ENCODE data around the gene FIGN.

Gene FIGN

DNA sequence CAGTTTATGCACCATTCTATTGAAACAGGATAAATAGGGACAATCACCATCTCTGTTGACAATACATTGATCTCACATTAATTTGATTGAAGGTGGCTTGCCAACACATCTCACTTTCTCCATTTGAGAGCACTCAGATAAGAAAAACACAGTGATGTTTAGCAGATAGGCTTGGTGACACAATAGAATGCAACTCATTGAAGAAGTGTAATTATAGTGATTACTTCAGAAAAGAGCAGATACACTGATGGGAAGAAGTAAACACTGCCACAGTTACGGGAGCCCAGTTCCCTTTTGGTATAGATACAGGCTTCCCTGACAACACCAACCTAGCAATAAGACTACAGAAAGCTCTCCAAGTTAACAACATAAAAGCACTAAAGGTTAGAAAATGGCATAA, 89.1 kb downstream of the FIGN start:
- Mint-ChIP-seq H3K27me3 (no peaks in the 10 kb centered on the region), H3K4me3 (no peak overlapping the region), H3K36me3 (ENCODE audit: low read depth) (no peaks in the 10 kb centered on the region), H3K9me3 (no peaks in the 10 kb centered on the region), H3K27ac (no peak overlapping the region), H3K4me1 (ENCODE audit: low read depth) (no peaks in the 10 kb centered on the region)

DNA sequence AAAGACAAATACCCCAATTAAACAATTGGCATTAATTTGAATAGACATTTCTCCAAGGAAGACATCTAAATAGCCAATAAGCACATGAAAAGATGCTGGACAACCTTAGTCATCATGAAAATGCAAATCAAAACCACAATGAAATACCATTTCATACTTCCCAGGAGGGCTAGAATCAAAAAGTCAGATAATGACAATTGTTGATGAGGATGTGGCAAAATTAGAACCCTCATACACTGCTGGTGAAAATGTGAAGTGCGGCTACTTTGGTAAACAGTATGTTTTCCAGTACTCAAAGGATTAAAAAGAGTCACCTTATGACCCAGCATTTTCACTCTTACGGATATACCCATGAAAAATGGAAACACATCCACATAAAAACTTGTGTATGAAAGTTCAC, 91.6 kb downstream of the FIGN start:
- H3K27ac Mint-ChIP-seq = no peak overlapping the region
- H3K9me3 Mint-ChIP-seq = no peaks in the 10 kb centered on the region
- H3K36me3 Mint-ChIP-seq (ENCODE audit: low read depth) = no peaks in the 10 kb centered on the region
- H3K27me3 Mint-ChIP-seq = no peaks in the 10 kb centered on the region
- no peaks in the 10 kb centered on the region for H3K4me1 Mint-ChIP-seq (ENCODE audit: low read depth)
- no peak overlapping the region for H3K4me3 Mint-ChIP-seq

DNA sequence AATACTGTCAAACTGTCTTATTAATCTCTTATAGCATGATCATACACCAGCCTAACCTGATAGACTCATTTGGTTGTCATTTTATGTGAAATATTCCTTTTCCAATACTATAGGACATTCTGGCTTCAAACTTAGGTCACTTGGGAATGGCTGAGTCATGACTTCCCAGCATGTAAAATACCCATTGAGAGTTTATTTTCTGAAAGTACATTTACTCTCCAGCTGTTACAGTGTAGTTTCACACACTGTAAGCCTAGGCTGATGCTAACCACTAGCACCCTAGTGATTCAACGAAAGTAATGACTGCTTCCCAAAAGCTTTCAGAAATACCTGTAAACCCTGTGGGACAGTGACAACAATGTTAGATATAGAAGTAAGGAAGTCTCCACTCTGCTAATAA, 93.8 kb downstream of the FIGN start:
- no peaks in the 10 kb centered on the region for H3K27me3 Mint-ChIP-seq
- no peaks in the 10 kb centered on the region for H3K9me3 Mint-ChIP-seq
- H3K36me3 Mint-ChIP-seq (ENCODE audit: low read depth) = no peaks in the 10 kb centered on the region
- H3K4me1 Mint-ChIP-seq (ENCODE audit: low read depth) = no peaks in the 10 kb centered on the region
- no peak overlapping the region for H3K27ac Mint-ChIP-seq
- no peak overlapping the region for H3K4me3 Mint-ChIP-seq

DNA sequence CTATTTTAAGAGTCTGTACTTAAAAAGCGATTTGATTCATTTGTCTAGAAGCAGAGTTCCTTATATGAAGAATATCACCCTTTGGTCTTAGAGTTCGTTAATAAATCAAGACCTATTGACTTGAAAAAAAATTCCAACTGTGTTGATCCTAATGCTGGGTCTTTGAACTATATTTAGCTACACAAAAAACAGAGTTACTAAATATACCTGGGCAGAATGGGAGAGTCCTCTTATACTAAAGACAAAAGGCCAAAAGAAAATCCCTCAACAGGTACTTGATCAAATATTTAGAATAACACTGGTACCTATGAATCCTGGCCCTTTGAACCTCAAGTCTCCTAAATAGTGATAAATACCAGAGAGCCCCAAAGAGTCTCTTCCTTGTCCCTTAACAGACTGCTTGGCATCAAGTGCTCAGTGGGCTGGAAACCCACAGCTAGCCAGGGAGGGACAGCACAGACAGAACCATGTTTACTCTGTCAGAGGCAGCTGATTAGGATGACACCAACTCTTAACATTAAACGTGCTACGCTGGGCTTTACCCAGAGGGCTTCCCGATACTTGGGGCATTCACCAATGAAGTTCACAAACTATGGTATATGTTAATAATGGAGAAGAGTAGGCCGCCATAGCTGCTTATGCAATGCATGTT, 95.1 kb downstream of the FIGN start:
- no peaks in the 10 kb centered on the region for H3K9me3 Mint-ChIP-seq
- no peaks in the 10 kb centered on the region for H3K27me3 Mint-ChIP-seq
- H3K4me1 Mint-ChIP-seq (ENCODE audit: low read depth) = no peaks in the 10 kb centered on the region
- no peak overlapping the region for H3K27ac Mint-ChIP-seq
- H3K4me3 Mint-ChIP-seq = no peak overlapping the region
- H3K36me3 Mint-ChIP-seq (ENCODE audit: low read depth) = no peaks in the 10 kb centered on the region

DNA sequence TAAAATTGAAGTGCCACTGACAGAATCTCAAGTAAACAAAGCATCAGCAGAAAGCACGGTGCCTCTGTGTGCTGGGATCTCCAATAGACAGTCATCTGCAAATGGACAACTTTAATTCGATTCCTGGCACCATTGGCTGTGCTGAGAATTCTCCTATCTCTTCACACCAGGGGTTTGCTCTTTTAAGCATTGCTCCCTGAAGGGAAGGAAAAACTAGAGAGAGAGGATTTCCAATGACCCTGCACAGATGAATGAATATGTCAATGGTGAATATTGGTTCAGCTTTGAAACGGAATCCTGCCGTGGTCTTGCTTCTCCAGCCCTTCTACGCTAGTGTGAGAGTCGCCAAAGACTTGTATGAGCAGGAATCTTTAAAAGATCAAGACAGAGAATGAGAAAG, 97.9 kb downstream of the FIGN start:
- no peaks in the 10 kb centered on the region for H3K27me3 Mint-ChIP-seq
- no peak overlapping the region for H3K4me3 Mint-ChIP-seq
- H3K4me1 Mint-ChIP-seq (ENCODE audit: low read depth) = no peaks in the 10 kb centered on the region
- no peak overlapping the region for H3K27ac Mint-ChIP-seq
- H3K9me3 Mint-ChIP-seq = no peaks in the 10 kb centered on the region
- H3K36me3 Mint-ChIP-seq (ENCODE audit: low read depth) = no peaks in the 10 kb centered on the region

DNA sequence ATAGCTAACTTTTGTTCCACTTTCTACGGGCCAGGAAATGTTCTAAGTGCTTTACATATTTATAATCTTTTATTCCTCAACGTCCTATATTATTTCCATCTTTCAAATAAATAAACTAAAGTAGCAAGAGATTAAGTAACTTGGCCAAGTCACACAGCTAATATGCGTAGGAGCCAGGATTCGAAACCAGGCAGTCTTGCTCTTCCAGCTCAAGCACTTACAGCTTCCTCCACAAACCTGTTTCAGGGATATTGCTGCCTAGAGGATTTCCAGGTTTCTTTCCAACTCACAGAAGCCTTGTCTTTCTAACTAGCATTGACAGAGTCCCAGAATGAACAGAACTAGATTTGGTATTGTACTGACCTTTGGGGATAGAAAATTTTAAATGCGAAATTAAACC, 102.5 kb downstream of the FIGN start:
- H3K36me3 Mint-ChIP-seq (ENCODE audit: low read depth) = no peaks in the 10 kb centered on the region
- H3K9me3 Mint-ChIP-seq = peaks cover 3% of the 10 kb centered on the region
- H3K4me3 Mint-ChIP-seq = no peak overlapping the region
- no peaks in the 10 kb centered on the region for H3K27me3 Mint-ChIP-seq
- no peak overlapping the region for H3K27ac Mint-ChIP-seq
- H3K4me1 Mint-ChIP-seq (ENCODE audit: low read depth) = no peaks in the 10 kb centered on the region

DNA sequence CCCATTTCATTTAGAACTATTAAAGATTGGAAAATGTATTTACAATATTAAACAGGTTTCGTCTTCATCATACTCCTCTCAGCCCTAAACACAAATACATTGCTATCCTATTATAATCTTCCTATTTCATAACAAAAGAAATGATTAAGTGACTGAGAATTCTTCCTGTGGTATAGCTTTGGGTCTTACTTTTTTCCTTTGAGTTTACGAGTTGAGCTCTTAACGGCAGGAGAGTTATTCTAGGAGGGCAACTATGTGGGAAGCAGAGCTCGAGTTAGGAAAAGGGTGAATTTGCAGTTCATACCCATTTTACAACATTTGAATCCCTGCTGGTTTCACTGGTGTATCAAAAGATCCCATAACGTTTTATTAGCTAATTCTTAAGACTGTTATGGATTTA, 105.0 kb downstream of the FIGN start:
- Mint-ChIP-seq H3K4me1 (ENCODE audit: low read depth) (no peaks in the 10 kb centered on the region), H3K27me3 (no peaks in the 10 kb centered on the region), H3K36me3 (ENCODE audit: low read depth) (no peaks in the 10 kb centered on the region), H3K27ac (no peak overlapping the region), H3K9me3 (peaks cover 3% of the 10 kb centered on the region), H3K4me3 (no peak overlapping the region)

DNA sequence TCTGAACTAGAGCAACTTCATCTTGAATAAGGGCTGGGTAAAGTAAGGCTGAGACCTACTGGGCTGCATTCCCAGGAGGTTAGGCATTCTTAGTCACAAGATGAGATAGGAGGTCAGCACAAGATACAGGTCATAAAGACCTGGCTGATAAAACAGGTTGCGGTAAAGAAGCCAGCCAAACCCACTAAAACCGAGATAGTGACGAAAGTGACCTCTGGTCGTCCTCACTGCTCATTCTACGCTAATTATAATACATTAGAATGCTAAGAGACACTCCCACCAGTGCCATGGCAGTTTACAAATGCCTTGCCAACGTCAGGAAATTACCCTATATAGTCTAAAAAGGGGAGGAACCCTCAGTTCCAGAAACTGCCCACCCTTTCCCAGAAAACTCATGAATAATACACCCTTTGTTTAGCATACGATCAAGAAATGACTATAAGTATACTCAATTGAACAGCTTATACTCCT, 109.1 kb downstream of the FIGN start:
- Mint-ChIP-seq H3K9me3 (peaks cover 3% of the 10 kb centered on the region), H3K4me1 (ENCODE audit: low read depth) (no peaks in the 10 kb centered on the region), H3K27me3 (no peaks in the 10 kb centered on the region), H3K4me3 (no peak overlapping the region), H3K27ac (no peak overlapping the region), H3K36me3 (ENCODE audit: low read depth) (no peaks in the 10 kb centered on the region)

DNA sequence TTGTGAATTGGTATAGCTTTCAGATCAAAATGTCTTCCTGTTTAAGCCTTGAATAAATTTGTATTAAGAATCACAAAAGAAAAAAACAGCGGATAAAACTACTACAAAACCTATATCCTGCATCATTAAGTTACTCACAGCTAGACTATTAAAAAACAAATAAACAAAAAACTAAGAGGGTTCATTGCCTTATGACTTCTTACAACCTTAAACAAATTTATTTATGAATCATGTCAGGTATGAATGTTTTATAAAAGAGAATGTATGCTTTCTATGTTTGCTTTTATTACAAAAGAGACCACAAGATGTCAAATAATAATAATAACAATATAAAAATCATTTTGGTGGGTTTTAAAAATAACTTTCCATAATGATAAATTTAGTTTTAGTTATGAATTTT, 109.6 kb downstream of the FIGN start:
- Mint-ChIP-seq H3K36me3 (ENCODE audit: low read depth) (no peaks in the 10 kb centered on the region), H3K4me3 (no peak overlapping the region), H3K4me1 (ENCODE audit: low read depth) (no peaks in the 10 kb centered on the region), H3K27ac (no peak overlapping the region), H3K27me3 (no peaks in the 10 kb centered on the region), H3K9me3 (peaks cover 3% of the 10 kb centered on the region)

DNA sequence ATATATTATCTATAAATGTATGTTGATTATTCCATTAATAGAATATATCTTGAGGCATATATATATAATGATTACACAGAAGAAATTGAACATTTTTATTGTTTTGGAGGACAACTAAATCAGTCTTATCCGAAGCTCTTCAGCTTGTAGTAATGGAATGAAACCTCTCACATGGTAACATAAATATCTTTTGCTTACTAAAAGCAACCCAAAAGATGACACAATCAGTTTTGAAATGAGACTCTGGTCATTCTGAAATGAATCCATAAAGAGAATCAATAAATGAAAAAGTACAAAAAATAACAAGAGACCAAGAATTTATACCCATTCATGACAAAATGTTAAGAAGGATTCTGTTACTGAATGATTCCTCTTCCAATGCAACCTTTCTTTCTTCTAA, 110.2 kb downstream of the FIGN start:
- H3K4me1 Mint-ChIP-seq (ENCODE audit: low read depth) = no peaks in the 10 kb centered on the region

DNA sequence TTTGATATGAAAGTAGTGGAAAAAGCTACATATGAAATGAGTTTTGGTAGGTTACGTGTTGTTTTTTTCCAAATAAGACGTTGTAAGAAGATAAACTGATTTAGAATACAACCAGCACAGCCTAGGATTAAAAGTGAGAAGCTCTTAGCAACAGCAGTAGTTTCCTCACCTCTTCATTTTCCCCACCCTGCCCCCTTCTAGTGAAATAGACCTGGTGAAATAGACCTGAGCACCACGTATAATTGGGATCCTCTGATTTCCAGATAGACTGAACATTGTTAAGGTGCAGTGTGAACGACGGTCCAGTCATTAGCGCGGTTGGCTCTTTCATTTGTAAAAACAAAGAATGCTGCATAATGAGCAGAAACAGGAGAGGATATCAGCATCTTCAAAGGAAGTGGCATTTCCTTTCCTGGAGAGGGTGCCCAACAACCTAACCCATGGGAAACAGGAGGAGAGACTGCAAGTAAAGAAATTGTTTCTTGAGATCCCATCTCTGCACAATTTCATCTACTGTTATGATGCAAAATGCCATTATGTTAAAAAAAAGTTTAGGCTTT, 114.3 kb downstream of the FIGN start:
- no peak overlapping the region for H3K27ac Mint-ChIP-seq
- no peaks in the 10 kb centered on the region for H3K4me1 Mint-ChIP-seq (ENCODE audit: low read depth)
- no peaks in the 10 kb centered on the region for H3K36me3 Mint-ChIP-seq (ENCODE audit: low read depth)
- no peak overlapping the region for H3K4me3 Mint-ChIP-seq
- H3K27me3 Mint-ChIP-seq = no peaks in the 10 kb centered on the region
- H3K9me3 Mint-ChIP-seq = no peaks in the 10 kb centered on the region

More for the DNA sequence above, 110.2 kb downstream of the FIGN start:
- Mint-ChIP-seq H3K27me3 (no peaks in the 10 kb centered on the region), H3K36me3 (ENCODE audit: low read depth) (no peaks in the 10 kb centered on the region), H3K27ac (no peak overlapping the region), H3K4me3 (no peak overlapping the region), H3K9me3 (no peaks in the 10 kb centered on the region)

DNA sequence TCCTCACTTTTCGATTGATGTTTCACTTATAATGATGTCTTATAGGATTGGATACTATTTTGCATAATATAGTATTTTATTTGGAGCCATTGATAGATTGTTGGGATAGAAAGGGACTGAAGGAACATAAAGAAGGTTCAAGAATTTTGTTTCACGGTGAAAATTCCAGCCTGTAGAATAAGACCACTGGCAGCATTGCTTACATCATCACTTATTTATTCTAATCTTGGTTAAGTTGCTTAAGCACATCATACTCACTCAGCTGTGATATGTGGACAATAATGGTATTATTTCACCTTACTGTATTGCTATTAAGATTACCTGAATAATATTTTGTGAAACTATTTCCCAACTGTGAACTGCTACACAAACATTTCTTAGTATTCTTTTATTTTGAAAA, 118.3 kb downstream of the FIGN start:
- Mint-ChIP-seq H3K4me1 (ENCODE audit: low read depth) (no peaks in the 10 kb centered on the region), H3K9me3 (peaks cover under 1% of the 10 kb centered on the region), H3K27ac (no peak overlapping the region), H3K27me3 (no peaks in the 10 kb centered on the region), H3K36me3 (ENCODE audit: low read depth) (no peaks in the 10 kb centered on the region), H3K4me3 (no peak overlapping the region)

DNA sequence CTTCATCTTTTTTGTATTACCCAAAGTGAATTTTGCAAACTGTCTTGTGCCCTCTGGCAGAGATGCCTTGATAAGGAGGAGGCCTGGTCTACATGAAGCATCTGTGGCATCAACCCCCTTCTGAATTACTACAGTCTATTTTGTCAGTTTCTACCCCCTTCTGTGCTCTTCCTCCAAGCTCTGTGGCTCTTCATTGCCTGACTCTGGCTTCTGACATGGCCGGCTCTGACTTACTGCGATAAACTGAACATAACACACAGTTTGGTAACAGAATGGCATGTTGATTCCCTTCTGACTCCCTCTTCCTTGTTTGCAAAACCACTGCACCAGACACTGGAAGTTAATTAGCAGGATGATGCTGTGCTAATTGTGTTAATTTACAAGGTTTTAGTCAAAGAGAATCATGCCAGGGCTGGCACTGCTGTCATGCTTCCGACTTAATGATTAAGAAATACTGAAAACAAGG, 122.5 kb downstream of the FIGN start:
- H3K4me1 Mint-ChIP-seq (ENCODE audit: low read depth) = no peaks in the 10 kb centered on the region
- H3K36me3 Mint-ChIP-seq (ENCODE audit: low read depth) = no peaks in the 10 kb centered on the region
- H3K27me3 Mint-ChIP-seq = no peaks in the 10 kb centered on the region
- H3K27ac Mint-ChIP-seq = no peak overlapping the region
- H3K9me3 Mint-ChIP-seq = peaks cover 5% of the 10 kb centered on the region
- no peak overlapping the region for H3K4me3 Mint-ChIP-seq

DNA sequence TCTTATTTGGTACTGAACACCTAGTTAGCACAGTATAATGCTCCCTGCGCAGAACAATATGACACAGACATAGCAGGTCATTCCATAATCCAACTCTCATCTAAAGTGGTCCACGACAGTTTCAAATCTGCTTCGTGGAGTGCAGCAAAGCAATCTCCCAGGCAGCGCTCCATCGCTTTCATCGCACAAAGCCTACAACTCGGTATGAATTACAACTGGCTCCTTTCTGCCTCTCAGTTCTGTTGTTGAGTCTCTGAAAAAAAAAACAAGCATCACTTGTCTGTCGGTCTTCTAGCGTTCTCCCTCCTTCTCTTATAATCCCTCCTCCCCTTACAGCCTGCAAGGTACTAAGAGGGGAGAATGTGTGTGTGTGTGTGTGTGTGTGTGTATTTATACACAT, 123.5 kb downstream of the FIGN start:
- no peak overlapping the region for H3K4me3 Mint-ChIP-seq
- H3K27me3 Mint-ChIP-seq = no peaks in the 10 kb centered on the region
- H3K4me1 Mint-ChIP-seq (ENCODE audit: low read depth) = no peaks in the 10 kb centered on the region
- H3K36me3 Mint-ChIP-seq (ENCODE audit: low read depth) = no peaks in the 10 kb centered on the region
- H3K9me3 Mint-ChIP-seq = peaks cover 5% of the 10 kb centered on the region
- no peak overlapping the region for H3K27ac Mint-ChIP-seq

DNA sequence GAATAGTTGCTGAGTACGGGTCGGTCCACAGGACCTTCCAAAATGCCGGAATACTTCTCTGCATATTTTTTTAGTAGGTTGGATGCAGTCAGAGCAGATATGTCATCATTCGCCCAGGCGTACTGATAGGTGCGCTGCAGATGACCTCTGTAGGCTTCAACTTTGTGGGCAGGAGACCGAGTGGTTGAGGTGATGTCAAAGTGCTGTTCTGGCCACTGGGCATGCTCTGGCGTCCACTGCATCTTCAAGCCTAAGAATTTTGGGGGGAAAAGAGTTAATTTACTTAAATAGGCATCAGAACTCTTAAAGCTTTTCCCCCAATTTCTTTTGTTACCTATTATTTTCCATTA, 124.3 kb downstream of the FIGN start:
- H3K9me3 Mint-ChIP-seq = peaks cover 5% of the 10 kb centered on the region
- H3K4me3 Mint-ChIP-seq = no peak overlapping the region
- no peaks in the 10 kb centered on the region for H3K36me3 Mint-ChIP-seq (ENCODE audit: low read depth)
- H3K27ac Mint-ChIP-seq = no peak overlapping the region
- no peaks in the 10 kb centered on the region for H3K4me1 Mint-ChIP-seq (ENCODE audit: low read depth)
- no peaks in the 10 kb centered on the region for H3K27me3 Mint-ChIP-seq
